HG02588 (cell line): ENCODE results near the gene OSBPL7.

Experiments
- ATAC-seq: cut with Tn5 transposase; IDR thresholded peaks from one replicate; pipeline ENCODE4 v1.9.1; 2021; ENCODE audit warnings: mild to moderate bottlenecking, moderate library complexity; ENCODE audit not compliant: unreplicated experiment

OSBPL7 gene

GRCh38 chr17:47808036-47808829 lies 13.4 kb downstream of the OSBPL7 start:
- no peak for ATAC-seq

GRCh38 chr17:47807421-47807820 lies 14.2 kb downstream of the OSBPL7 start:
- no peak for ATAC-seq

- ATAC-seq: no peak
Measured at GRCh38 chr17:47806913-47807255, 14.7 kb downstream of the OSBPL7 start.

- ATAC-seq: no peak
Measured at GRCh38 chr17:47806026-47806912, 15.3 kb downstream of the OSBPL7 start.

- no peak for ATAC-seq
Measured at GRCh38 chr17:47804461-47804860, 17.1 kb downstream of the OSBPL7 start.

GRCh38 chr17:47803751-47804150 lies 17.8 kb downstream of the OSBPL7 start:
- no peak for ATAC-seq

GRCh38 chr17:47803201-47803600 lies 18.4 kb downstream of the OSBPL7 start:
- ATAC-seq: no peak

GRCh38 chr17:47802341-47803022 lies 19.1 kb downstream of the OSBPL7 start:
- no peak for ATAC-seq

- no peak for ATAC-seq
Measured at GRCh38 chr17:47801906-47802305, 19.7 kb downstream of the OSBPL7 start.

GRCh38 chr17:47801176-47801765 lies 20.3 kb downstream of the OSBPL7 start:
- no peak for ATAC-seq

GRCh38 chr17:47800686-47801085 lies 20.9 kb downstream of the OSBPL7 start:
- ATAC-seq: no peak

- ATAC-seq: no peak
Measured at GRCh38 chr17:47797797-47798196, 23.8 kb downstream of the OSBPL7 start.

- no peak for ATAC-seq
Measured at GRCh38 chr17:47792979-47793378, 28.6 kb downstream of the OSBPL7 start.

GRCh38 chr17:47792457-47792856 lies 29.1 kb downstream of the OSBPL7 start:
- no peak for ATAC-seq

- ATAC-seq: no peak
Measured at GRCh38 chr17:47791025-47791424, 30.6 kb downstream of the OSBPL7 start.

- no peak for ATAC-seq
Measured at GRCh38 chr17:47789611-47790561, 31.7 kb downstream of the OSBPL7 start.

- no peak for ATAC-seq
Measured at GRCh38 chr17:47785538-47786123, 36.0 kb downstream of the OSBPL7 start.

- ATAC-seq: no peak
Measured at GRCh38 chr17:47781397-47781796, 40.2 kb downstream of the OSBPL7 start.

- no peak for ATAC-seq
Measured at GRCh38 chr17:47778184-47778635, 43.4 kb downstream of the OSBPL7 start.
